Measurements from ENCODE around the gene USP34.
A peak's percentile ranks its signal among the peaks of the same experiment; 100 is the strongest.
"Not testable (repeated sequence)": the region's sequence is repeated elsewhere in the genome, so short reads cannot be mapped to it uniquely, and the experiment has no call there.

Gene USP34

DNA sequence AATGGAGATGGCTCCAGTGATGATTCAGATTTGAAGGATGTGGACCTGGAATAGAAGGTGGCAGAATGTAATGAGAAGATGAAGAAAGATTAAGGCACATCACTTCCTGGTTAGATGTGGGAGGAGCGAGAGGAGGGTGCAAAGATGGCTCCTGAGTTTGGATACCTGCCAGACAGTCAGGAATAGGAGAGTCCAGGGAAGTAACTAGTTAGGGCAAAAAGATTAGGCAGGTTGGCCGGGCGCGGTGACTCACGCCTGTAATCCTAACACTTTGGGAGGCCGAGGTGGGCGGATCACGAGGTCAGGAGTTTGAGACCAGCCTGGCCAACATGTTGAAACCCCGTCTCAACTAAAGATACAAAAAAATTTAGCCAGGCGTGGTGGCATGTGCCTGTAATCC, 303.3 kb downstream of the USP34 start:
- no peaks in the 10 kb centered on the region for H3K4me1 ChIP-seq (ENCODE audit: control insufficient read depth, insufficient read depth, low read length)
- H3K9ac ChIP-seq (ENCODE audit: low read depth, low read length), result no peak overlapping the region
- no peaks in the 10 kb centered on the region for H3K27me3 ChIP-seq (ENCODE audit: control insufficient read depth, insufficient read depth, low read length)
- H3K36me3 ChIP-seq (ENCODE audit: control insufficient read depth, insufficient read depth, low read length), result no peaks in the 10 kb centered on the region
- H3K9me3 ChIP-seq (ENCODE audit: control insufficient read depth, insufficient read depth, low read length), result no peaks in the 10 kb centered on the region
- no peak overlapping the region for H3K4me3 ChIP-seq (ENCODE audit: low read depth, low read length)

DNA sequence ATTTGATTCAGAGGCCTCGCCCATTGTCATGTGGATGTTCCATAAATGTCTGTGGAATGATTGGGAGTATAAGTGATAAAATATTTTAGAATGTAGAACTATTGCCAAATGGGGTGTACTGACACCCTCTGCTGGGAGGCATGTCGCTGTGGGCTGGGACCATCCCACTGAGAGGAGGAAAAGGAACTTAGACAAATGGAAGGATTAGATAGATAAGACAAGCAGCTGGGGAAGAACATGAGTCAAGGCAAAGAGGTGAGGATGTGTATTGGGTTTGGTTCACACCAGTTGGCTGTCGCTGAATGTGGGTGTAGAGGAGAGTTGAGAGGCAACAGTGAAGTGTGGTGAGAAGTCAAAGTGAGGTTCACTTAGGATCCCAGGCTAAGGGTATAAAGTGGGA, 304.9 kb downstream of the USP34 start:
- no peak overlapping the region for H3K4me3 ChIP-seq (ENCODE audit: low read depth, low read length)
- no peaks in the 10 kb centered on the region for H3K27me3 ChIP-seq (ENCODE audit: control insufficient read depth, insufficient read depth, low read length)
- H3K9ac ChIP-seq (ENCODE audit: low read depth, low read length), result no peak overlapping the region
- no peaks in the 10 kb centered on the region for H3K4me1 ChIP-seq (ENCODE audit: control insufficient read depth, insufficient read depth, low read length)
- no peaks in the 10 kb centered on the region for H3K9me3 ChIP-seq (ENCODE audit: control insufficient read depth, insufficient read depth, low read length)
- no peaks in the 10 kb centered on the region for H3K36me3 ChIP-seq (ENCODE audit: control insufficient read depth, insufficient read depth, low read length)

GRCh38 chr2:61165082-61165481, 305.8 kb downstream of the USP34 start:
- not testable (repeated sequence) for H3K9me3 ChIP-seq (ENCODE audit: control insufficient read depth, insufficient read depth, low read length); H3K9ac ChIP-seq (ENCODE audit: low read depth, low read length); H3K4me1 ChIP-seq (ENCODE audit: control insufficient read depth, insufficient read depth, low read length); H3K36me3 ChIP-seq (ENCODE audit: control insufficient read depth, insufficient read depth, low read length); H3K4me3 ChIP-seq (ENCODE audit: low read depth, low read length); H3K27me3 ChIP-seq (ENCODE audit: control insufficient read depth, insufficient read depth, low read length)

DNA sequence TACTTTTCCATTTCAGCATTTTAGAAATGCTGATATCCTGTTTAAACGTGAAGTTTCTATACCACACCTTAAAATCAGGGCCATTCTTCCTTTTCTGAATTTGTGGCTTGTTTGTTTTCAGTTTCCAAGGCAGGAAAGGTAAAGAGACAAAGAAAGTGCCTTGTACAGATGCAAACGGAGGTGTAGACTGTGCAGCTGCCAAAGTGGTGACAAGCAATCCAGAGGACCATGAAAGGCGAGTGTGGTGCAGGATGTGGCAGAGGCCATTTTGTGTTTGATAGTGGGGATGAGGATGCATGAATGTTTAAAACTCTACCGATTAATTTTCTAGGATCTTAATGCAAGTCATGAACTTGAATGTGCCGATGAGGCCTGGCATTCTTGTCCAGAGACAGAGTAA, 308.2 kb downstream of the USP34 start:
- H3K27me3 ChIP-seq (ENCODE audit: control insufficient read depth, insufficient read depth, low read length), result no peaks in the 10 kb centered on the region
- no peak overlapping the region for H3K4me3 ChIP-seq (ENCODE audit: low read depth, low read length)
- no peaks in the 10 kb centered on the region for H3K9me3 ChIP-seq (ENCODE audit: control insufficient read depth, insufficient read depth, low read length)
- no peaks in the 10 kb centered on the region for H3K36me3 ChIP-seq (ENCODE audit: control insufficient read depth, insufficient read depth, low read length)
- no peaks in the 10 kb centered on the region for H3K4me1 ChIP-seq (ENCODE audit: control insufficient read depth, insufficient read depth, low read length)
- no peak overlapping the region for H3K9ac ChIP-seq (ENCODE audit: low read depth, low read length)

DNA sequence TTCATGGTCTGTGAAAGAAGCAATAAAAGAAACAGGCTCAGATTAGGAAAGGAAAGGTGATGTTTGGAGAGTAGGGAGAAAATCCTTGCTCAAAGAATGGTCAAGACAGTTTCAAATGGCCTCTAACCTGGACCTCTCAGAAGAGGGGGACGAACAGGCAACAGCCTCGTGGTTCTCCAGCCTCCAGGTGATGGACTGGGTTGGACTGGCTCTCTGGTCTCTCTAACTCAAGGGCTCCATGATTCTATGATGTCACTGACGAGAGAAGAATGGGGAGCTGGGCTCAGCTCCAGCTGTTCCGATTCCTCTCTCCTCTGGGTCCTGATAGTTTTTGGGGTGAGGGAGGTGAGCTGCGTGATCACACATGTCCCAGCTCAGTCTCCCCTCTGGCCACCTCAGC, 309.0 kb downstream of the USP34 start, which contains the start of gene C2orf74:
Gene C2orf74 (plus strand): TSS at position 301 of the 400 bp plus-strand sequence. CDS start 327 bp downstream, outside the sequence.
- Histone ChIP-seq H3K4me3 (ENCODE audit: low read depth, low read length) (no peak within 1 kb of the TSS), H3K9ac (ENCODE audit: low read depth, low read length) (no peak within 1 kb of the TSS), H3K36me3 (ENCODE audit: control insufficient read depth, insufficient read depth, low read length) (no peaks in the 10 kb centered on the region), H3K9me3 (ENCODE audit: control insufficient read depth, insufficient read depth, low read length) (no peaks in the 10 kb centered on the region), H3K4me1 (ENCODE audit: control insufficient read depth, insufficient read depth, low read length) (no peaks in the 10 kb centered on the region), H3K27me3 (ENCODE audit: control insufficient read depth, insufficient read depth, low read length) (no peaks in the 10 kb centered on the region)

- no peaks in the 10 kb centered on the region for H3K9me3 ChIP-seq (ENCODE audit: control insufficient read depth, insufficient read depth, low read length)
- no peak overlapping the region for H3K9ac ChIP-seq (ENCODE audit: low read depth, low read length)
- no peaks in the 10 kb centered on the region for H3K4me1 ChIP-seq (ENCODE audit: control insufficient read depth, insufficient read depth, low read length)
Measured at GRCh38 chr2:61158356-61158955, 312.4 kb downstream of the USP34 start.

GRCh38 chr2:61157371-61158003, 313.4 kb downstream of the USP34 start:
- Histone ChIP-seq H3K36me3 (ENCODE audit: control insufficient read depth, insufficient read depth, low read length) (no peaks in the 10 kb centered on the region), H3K9ac (ENCODE audit: low read depth, low read length) (no peak overlapping the region), H3K9me3 (ENCODE audit: control insufficient read depth, insufficient read depth, low read length) (no peaks in the 10 kb centered on the region), H3K4me1 (ENCODE audit: control insufficient read depth, insufficient read depth, low read length) (no peaks in the 10 kb centered on the region), H3K27me3 (ENCODE audit: control insufficient read depth, insufficient read depth, low read length) (no peaks in the 10 kb centered on the region), H3K4me3 (ENCODE audit: low read depth, low read length) (no peak overlapping the region)

More at GRCh38 chr2:61158356-61158955, 312.4 kb downstream of the USP34 start:
- H3K4me3 ChIP-seq (ENCODE audit: low read depth, low read length), result no peak overlapping the region
- H3K27me3 ChIP-seq (ENCODE audit: control insufficient read depth, insufficient read depth, low read length), result no peaks in the 10 kb centered on the region
- no peaks in the 10 kb centered on the region for H3K36me3 ChIP-seq (ENCODE audit: control insufficient read depth, insufficient read depth, low read length)

- Histone ChIP-seq H3K4me3 (ENCODE audit: low read depth, low read length) (no peak overlapping the region), H3K9me3 (ENCODE audit: control insufficient read depth, insufficient read depth, low read length) (no peaks in the 10 kb centered on the region), H3K4me1 (ENCODE audit: control insufficient read depth, insufficient read depth, low read length) (no peaks in the 10 kb centered on the region), H3K9ac (ENCODE audit: low read depth, low read length) (no peak overlapping the region), H3K27me3 (ENCODE audit: control insufficient read depth, insufficient read depth, low read length) (no peaks in the 10 kb centered on the region), H3K36me3 (ENCODE audit: control insufficient read depth, insufficient read depth, low read length) (no peaks in the 10 kb centered on the region)
Measured at GRCh38 chr2:61151436-61151835, 319.5 kb downstream of the USP34 start.

GRCh38 chr2:61149074-61149473, 321.8 kb downstream of the USP34 start:
- H3K4me3 ChIP-seq (ENCODE audit: low read depth, low read length), result no peak overlapping the region
- H3K9ac ChIP-seq (ENCODE audit: low read depth, low read length), result no peak overlapping the region
- no peaks in the 10 kb centered on the region for H3K9me3 ChIP-seq (ENCODE audit: control insufficient read depth, insufficient read depth, low read length)
- H3K4me1 ChIP-seq (ENCODE audit: control insufficient read depth, insufficient read depth, low read length), result no peaks in the 10 kb centered on the region
- H3K27me3 ChIP-seq (ENCODE audit: control insufficient read depth, insufficient read depth, low read length), result no peaks in the 10 kb centered on the region
- no peaks in the 10 kb centered on the region for H3K36me3 ChIP-seq (ENCODE audit: control insufficient read depth, insufficient read depth, low read length)

GRCh38 chr2:61148091-61148490, 322.8 kb downstream of the USP34 start:
- H3K9me3 ChIP-seq (ENCODE audit: control insufficient read depth, insufficient read depth, low read length); H3K4me1 ChIP-seq (ENCODE audit: control insufficient read depth, insufficient read depth, low read length); H3K9ac ChIP-seq (ENCODE audit: low read depth, low read length); H3K4me3 ChIP-seq (ENCODE audit: low read depth, low read length); H3K36me3 ChIP-seq (ENCODE audit: control insufficient read depth, insufficient read depth, low read length); H3K27me3 ChIP-seq (ENCODE audit: control insufficient read depth, insufficient read depth, low read length): not testable (repeated sequence)

DNA sequence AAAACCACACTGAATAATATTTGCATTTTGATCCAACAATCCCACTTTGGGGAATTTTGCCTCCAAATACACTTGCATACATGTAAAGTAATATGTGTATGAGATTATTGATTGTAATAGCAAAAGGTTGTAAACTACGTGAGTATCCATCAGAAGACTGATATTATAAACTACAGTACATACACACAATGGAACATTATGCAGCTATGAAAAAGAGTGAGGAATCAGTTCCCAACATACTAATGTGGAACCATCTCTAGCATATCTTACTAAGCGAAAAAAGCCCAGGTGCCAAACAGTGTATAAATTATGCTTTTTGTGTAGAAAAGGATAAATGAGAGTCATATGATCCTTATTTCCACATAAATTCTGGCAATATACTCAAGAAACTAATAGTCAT, 324.9 kb downstream of the USP34 start:
- no peaks in the 10 kb centered on the region for H3K4me1 ChIP-seq (ENCODE audit: control insufficient read depth, insufficient read depth, low read length)
- no peak overlapping the region for H3K9ac ChIP-seq (ENCODE audit: low read depth, low read length)
- H3K4me3 ChIP-seq (ENCODE audit: low read depth, low read length), result no peak overlapping the region
- H3K9me3 ChIP-seq (ENCODE audit: control insufficient read depth, insufficient read depth, low read length), result no peaks in the 10 kb centered on the region
- no peaks in the 10 kb centered on the region for H3K36me3 ChIP-seq (ENCODE audit: control insufficient read depth, insufficient read depth, low read length)
- H3K27me3 ChIP-seq (ENCODE audit: control insufficient read depth, insufficient read depth, low read length), result no peaks in the 10 kb centered on the region

GRCh38 chr2:61144697-61145268, 326.1 kb downstream of the USP34 start:
- Histone ChIP-seq H3K4me3 (ENCODE audit: low read depth, low read length) (peak overlapping the region; percentile 66), H3K9ac (ENCODE audit: low read depth, low read length) (peak overlapping the region; percentile 61), H3K9me3 (ENCODE audit: control insufficient read depth, insufficient read depth, low read length) (no peaks in the 10 kb centered on the region), H3K4me1 (ENCODE audit: control insufficient read depth, insufficient read depth, low read length) (no peaks in the 10 kb centered on the region), H3K36me3 (ENCODE audit: control insufficient read depth, insufficient read depth, low read length) (no peaks in the 10 kb centered on the region), H3K27me3 (ENCODE audit: control insufficient read depth, insufficient read depth, low read length) (no peaks in the 10 kb centered on the region)
